SK-N-MC (cell line): ENCODE results near the gene ZNF148.

Experiments used
- EZH2 ChIP-seq: fragments of 200-600 bp; sonication (generic); IDR thresholded peaks from one replicate; pipeline ENCODE4 v1.6.1; 2017; ENCODE audit warnings: antibody characterized with exemption
- FOXP2 ChIP-seq: optimal IDR thresholded peaks from 2 replicates; pipeline ENCODE3; 2011; ENCODE audit warnings: mild to moderate bottlenecking, moderate library complexity; ENCODE audit not compliant: insufficient read depth; ENCODE audit errors: extremely low read length, control extremely low read depth
- POLR2AphosphoS5 ChIP-seq: IDR thresholded peaks from 2 replicates; pipeline ENCODE4 v1.6.1; 2012; ENCODE audit warnings: mild to moderate bottlenecking, low read depth, low read length, borderline replicate concordance

DNA sequence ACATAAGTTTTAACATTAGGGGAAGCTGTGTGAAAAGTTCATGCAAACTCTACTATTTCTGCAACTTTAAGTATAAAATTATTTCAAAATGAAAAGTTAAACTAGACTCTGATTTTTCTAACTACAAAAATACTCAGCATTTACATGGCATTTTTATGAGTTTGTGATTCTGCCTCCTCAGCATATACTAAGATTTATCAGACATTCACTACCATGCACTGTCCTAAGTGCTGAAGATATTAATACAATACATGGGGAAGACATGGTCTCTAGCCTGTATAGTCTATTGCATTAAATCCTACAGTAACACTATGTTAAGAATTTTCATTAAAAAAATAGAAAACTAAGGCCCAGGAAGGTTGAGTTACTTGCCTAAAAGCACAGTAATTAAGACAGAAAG is 80.7 kb downstream of the ZNF148 start:
- TF ChIP-seq POLR2AphosphoS5 (no peak), EZH2 (no peak), FOXP2 (no peak)
